NCI-H748 treated with DMSO at 0.1 percent for 48 hours (cell line): Measurements from ENCODE around the gene TRABD2B.

Experiments used
- DNase-seq: peaks from one replicate; lab custom pipeline; 2025; lab: John Stamatoyannopoulos, UW

TRABD2B gene

DNA sequence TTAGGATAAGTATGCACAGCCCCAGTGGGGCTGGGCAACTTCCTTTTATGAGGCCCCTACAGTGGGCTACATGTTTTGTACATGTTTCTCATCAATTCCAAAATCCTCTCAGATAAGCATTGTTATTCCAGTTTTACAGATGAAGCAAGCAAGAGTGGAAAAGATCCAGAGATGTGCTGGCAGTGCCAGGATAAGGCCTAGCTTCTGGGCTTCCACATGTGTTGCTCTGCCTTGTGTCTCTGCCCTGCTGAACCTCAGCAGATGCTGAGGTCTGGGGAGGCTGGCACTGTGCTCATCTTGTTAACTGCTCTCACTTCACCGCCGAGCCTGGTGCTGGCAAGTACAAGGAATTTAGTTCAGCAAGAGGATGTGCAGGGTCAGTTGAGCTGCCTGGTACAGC lies 202.1 kb downstream of the TRABD2B start:
- no peak for DNase-seq

DNA sequence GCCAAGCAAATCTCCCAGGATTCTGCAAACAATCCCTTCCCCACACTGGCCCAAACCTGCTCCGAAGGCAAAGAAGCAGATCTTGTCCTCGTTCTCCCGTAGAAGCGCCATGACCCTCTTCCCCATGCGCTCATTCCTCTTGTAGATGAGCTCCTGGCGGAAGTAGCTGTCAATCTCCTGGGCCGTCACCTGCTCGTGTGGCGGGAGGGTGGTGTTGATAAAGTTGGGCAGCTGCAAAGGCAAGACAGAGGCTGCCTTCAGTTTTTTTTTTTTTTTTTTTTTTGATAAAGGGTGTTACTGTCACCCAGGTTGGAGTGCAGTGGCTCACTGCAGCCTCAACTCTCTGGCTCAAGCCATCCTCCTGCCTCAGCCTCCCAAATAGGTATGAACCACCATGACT lies 202.7 kb downstream of the TRABD2B start:
- DNase-seq = no peak

DNA sequence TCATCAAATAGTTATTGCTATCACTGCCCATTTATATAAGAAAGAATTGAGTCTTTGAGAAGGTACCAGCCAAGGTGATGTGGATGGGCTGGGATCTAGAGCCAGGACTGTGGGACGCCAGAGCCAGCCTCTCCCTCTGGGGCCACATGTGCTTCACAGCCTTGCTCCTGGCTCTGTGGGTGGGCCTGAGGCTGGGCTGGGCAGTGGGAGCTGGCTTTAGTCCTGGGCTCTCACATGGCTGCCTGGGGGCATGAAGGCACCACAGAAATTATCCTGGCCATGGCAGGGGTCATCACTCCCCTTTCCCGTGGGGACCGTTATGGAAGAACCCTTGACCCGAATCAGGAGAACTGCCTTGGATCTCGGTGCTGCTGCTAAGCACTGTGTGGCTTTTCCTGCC lies 203.1 kb downstream of the TRABD2B start:
- no peak for DNase-seq

DNA sequence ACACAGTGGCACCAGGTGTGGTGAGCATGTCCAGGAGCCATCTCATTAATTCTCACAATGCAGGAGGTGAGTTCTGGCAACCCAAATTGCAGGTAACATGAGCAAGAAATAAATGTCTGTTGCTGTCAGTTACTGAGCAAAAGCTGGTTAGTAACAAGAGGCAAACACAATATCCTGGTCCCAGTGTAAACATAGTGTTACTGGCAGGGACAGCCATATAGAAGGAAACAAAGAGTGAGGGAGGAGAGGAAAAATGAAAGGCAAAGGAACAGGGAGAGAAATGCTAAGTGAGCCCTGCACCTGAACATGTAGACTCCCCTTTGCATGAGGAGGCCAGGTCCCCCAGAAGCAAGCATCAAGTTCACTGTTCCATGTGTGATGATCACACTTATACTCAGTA lies 203.6 kb downstream of the TRABD2B start:
- no peak for DNase-seq

DNA sequence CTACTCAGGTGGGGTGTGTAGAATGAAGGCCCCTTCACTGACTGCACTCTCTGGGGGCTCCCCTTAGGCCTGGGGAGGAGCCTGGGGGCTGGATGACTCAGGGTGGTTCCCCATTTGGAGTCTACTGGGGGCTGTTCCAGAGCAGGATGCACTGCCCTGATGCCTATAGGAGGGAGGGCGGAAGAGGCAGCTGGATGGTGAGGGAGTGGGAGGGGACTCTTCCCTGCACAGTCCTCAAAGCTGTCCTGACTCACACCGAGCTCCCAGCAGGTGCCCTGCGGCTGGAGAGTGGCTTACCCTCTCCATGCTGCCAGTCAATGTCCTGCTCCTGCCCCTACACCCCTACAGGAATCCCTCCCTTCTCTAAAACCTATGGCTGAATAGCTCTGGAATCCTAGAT lies 204.4 kb downstream of the TRABD2B start:
- no peak for DNase-seq

DNA sequence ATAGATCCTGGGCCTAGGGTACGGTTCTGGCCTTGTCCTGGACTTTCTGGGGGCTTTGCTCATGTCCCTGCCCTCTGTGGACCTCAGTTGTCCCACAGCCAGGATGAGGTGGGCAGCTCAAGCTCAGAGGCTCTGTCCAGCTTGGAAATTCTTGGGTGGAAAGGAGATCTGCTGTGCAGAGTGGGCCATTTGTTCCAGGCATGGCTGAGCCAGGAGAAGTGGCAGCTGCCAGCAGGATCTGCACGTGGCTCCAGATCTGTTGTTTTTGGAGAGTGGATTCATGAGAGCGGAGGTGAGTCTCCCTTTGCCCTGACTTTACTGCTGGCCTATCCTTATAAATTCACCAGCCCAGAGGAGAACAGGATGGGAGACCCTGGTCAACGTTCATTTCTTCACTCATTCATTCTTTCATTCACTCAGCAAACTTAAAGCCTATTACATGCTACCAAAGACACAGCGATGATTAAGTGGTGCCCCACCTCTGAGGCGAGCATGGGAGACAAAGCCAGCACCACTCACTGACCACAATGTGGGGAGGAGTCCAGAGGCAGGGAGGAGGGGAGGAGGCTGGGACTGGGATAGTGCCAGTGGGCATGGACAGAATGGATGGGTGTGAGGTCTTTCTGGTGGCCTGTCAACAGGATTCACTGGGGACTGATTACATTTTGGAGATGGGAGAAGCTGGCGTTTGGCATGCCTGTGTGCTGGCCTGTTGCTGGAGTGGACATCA lies 205.1 kb downstream of the TRABD2B start:
- DNase-seq = no peak

DNA sequence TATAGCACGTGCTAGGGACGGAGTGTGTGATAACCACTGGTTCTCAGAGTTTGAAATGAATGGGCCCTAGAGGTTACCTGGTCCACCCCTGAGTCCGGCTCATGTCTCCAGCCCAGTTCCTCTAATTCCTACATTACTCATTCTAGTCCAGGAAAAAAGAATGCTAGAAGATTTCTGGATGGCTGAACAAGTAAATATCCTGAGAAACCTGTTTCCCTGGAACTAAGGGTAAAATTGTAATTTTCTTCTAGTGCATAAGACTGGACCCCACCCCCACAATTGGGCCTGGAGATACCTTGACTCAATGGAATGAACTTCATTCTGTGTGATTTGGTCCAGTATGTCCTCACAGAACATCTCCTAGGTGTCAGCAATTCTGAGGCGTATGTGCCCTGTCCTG lies 208.4 kb downstream of the TRABD2B start:
- no peak for DNase-seq

DNA sequence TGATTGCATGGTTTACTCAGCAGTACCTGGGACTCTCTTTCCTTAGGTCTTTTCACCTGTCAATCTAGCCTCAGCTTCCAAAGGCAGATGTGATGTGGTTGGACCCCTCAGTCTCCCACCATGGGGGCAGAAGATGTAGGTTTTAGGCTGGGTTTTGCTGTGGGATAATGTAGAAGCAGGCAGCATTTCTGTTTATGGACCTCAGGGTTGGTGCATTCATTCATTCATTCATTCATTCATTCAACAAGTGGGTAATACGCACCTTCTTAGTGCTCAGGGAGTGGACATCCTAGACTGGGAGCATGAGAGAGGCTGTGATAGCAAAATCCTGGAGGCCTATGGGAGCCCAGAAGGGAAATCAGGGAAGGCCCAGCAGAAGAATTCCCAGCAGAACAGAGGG lies 209.6 kb downstream of the TRABD2B start:
- no peak for DNase-seq

DNA sequence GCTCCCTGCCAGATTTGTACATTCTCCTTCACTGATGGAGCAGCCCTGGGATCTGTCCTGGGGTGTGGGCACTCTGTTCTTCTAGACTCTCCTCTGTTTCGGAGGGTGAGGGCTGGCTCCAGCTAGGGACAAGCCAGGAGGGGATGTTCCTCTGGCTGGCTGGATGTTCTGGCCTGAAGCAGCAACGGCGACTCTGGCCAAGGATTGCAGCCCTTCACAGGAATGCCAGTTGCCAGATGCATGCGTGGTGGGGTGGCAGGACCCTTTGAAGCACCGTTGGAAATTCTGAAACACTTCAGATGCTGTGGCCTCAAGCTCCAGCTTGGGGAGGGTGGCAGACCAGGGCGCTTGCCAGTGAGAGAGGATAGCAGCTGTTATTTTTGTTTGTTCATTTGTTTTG lies 210.9 kb downstream of the TRABD2B start:
- no peak for DNase-seq

DNA sequence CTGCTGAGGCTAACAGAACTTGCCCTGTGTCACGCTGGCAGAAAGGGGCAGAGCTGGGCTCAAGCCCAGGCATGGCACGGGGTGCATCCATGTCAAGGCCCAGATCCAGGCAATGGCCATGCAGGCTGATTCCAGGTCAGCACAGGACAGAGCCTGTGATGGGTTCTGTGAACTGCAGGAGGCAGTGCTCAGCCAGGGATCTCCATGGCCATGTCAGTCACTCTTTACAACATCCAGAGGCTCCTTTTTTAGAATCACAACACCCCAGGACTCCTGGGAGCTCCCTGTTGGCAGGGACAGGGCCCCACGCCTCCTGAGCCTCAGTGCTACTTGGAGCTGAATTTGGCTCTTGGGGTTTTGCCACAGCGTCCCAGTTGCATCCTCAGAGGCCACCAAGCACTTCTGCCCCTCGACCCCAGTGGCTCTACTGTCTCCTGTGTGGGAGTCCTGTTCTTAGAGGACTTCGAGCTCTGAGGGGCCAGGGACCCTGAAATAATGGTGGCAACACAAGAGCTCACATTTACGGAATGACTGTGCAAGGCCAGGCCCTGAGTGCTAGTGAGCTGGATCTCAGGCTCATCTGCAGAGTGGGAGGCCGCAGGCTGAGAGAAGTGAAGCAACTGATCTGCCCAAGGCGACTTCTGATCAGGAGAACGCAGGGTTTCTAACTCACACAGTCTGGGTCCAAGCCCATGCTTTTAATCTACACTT lies 211.5 kb downstream of the TRABD2B start:
- DNase-seq = no peak

DNA sequence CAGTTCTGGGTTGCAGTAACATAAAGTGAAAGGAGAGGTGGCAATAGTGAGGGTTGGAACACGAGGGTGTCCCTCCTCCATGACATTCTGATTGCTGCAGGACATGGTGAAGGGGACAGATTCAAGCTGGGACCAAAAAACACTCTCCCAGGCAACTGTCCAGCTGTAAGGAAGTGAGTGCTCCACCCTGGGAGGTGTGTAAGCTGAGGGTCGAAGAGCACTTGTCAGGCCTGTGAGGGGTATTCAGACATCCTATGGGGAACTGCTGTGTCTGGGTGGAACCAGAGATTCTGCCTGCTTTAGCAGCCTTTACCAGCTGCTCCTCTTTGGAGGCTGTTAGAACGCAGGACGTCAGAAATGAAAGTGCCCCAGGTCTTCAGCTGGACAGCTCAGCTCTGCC lies 212.1 kb downstream of the TRABD2B start:
- no peak for DNase-seq

DNA sequence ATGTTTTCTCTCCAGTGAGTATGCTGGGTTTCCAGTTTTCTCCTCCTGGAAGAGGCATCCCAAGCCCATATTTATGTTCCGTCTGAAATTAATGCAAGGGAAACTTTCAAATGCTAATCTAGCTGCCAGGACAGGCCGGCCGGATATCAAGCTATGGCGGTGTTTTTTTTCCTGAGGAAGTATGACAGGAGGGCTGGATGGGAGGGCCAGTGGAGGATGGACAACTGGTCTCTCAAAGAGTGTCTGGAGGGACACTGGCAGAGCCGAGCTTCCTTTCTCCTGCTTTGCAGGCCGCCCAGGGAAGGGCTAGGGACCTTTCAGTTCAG lies 212.7 kb downstream of the TRABD2B start:
- DNase-seq = no peak

DNA sequence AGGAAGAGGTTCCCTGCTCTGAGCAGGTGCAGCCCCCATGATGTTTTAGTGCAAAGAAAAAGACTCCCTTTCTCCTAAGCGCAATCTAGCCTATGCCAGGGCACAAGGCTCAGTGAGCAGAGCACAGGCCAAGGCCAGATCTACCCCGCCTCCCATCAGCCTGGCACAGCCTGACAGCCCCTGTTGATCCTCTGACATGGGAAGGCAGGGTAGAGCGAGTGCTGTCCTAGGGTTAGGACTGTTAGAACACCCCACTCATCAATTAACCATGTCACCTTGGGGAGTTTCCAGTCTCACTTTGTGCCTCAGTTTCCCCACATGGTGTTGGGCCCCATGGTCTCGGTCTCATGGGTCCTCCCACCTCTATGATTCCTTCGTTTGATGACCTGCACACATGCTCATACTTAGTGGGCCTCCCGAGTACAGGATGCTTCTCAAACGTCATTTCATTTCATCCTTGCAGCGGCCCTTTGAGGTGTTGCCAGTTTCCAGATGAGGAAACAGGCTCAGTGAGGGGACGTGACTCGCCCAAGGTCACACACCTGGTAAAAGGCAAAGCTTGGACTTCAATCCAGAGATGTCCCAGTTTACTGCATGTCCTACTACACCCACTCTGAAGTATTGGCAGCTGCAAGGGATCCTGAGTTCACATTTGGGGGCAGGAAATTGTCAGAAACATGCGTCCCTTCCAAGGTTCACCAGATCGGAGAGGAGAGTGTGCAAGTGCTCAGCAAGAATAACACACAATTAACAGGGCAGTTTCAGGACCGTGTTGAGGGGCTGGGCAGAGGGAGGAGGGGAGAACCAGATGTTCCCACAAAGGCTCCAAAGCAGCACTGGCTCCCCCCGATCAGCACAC lies 213.3 kb downstream of the TRABD2B start:
- DNase-seq = no peak

DNA sequence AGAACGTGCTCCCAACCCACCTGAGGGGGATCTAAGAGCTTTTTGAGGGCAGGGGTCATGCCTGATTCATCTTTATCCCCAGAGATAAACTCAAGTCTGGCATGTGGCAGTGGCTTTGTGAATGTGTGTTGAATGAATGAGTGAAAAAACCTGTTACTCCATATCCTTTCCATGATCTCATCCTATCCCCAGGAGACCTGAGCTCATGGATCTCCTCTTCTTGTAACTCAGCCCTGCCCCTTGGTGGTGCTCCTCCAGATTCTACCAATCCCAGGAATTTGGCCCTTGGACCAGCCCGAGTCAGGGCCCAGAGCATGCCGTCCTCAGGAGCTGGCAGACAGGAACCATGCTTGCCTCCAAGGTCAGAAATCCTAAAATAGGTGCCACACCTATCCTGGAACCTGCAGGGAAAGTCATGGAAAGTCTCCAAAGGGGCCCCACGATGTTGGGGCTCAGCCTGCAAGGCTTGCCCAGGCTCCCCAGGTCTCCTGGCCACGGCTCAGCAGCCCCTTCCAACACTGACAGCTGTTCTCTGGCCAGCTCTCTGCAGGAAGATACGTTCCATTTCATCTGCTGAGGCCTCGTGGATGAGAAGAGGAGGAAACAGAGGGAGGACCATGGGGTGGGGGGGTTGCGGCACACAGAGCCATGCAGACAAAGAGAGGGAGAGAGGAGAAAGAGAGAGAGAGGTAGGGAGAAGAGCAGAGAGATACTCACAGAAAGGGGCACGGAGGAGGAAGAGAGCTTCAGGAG lies 214.6 kb downstream of the TRABD2B start:
- no peak for DNase-seq

DNA sequence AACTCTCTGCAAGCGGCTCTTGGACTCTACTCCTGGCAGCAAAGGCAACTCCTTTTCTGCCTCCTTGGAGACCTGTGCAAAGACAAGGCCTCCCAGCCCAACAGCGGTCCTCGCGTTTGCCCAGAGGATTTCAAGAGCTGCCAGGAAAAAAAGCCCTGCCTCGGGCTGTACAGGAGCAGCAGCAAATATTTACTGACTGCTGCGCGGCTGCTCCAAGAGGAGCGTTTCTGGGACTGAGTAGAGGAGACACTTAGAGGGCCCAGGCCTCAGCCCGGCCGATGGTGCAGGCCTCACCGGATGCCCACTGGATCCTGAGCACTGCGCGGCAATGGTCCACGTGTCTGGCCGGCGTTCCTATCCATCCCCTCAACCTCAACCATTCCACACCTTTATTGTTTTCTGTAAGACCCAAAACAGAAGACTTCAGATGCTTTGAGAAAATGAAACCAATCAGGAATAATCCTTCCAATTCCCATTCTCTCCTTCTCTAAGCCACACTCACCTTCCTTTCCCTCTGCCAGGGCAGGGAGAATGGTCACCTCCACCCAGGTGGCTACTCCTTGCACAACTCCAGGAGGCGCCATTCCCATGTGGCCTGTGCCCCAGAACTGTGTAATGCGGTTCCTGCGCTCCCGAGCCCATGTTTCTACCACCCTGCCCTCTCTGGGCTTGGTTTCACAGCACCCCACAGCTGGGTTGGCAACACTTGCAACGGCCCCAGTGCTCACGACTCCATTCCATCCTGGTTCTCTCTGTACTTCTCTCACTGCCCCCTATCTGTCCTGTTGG lies 215.8 kb downstream of the TRABD2B start:
- no peak for DNase-seq

DNA sequence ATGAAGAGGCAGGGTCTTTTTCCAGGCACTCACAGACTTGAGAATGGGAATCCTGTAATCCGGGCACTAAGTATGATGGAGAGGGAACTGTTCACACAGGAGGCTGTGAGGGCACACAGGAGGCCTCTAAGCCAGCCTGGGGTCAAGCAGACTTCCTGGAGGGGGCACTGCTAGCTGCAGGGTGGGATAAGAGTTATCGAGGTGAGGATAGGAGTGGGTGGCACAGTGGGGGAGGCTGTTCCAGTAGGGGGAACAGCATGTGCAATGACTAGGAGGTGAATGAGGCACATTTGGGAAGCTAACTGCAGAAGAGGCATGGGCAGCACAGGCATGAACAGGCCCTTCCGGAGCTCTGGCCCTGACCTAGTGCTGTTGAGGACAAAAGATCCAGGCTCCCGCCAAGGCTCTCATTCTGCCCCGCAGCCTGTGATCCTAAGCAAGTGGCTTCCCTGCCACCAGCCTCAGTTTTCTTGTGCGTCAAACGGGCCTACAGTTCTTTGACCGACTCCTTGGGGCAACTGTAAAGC lies 216.7 kb downstream of the TRABD2B start:
- no peak for DNase-seq

DNA sequence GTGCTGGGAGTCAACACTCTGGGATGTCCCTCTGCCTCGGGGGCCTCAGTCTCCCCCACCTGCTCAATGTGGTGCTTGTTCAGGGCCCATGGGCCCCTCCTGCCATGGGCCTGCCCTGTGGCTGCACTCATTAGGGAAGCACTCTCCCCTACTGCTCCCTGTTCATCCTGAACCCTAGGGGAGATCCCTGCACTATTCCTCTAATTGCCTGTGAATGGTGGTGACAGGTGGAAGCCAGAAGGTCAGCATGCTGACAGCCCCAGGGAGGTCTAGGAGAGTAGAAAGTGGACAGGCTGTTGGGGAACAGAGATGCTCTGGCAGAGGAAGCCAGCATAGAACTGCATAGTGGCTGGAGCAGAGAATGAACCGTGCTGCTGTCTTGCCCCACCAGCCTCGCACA lies 217.6 kb downstream of the TRABD2B start:
- no peak for DNase-seq

DNA sequence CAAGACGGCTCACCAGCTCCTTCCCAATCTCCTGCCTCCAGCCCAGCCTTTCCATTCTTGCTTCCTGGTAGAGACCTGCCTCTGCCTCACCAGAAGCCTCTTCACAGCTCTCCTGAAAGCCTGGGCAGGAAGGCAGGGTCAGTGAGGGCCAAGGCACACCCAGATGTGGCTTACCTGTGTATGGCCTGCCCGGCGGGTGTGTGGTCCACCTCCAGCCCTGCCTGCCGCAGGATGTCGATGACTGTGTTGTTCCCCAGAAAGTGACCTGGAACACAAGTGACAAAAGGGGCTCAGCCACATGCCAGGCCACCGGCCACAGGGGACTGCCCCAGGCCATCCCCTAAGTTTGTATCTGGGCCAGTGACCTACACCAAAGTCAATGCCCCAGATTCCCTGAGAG lies 218.9 kb downstream of the TRABD2B start:
- no peak for DNase-seq

DNA sequence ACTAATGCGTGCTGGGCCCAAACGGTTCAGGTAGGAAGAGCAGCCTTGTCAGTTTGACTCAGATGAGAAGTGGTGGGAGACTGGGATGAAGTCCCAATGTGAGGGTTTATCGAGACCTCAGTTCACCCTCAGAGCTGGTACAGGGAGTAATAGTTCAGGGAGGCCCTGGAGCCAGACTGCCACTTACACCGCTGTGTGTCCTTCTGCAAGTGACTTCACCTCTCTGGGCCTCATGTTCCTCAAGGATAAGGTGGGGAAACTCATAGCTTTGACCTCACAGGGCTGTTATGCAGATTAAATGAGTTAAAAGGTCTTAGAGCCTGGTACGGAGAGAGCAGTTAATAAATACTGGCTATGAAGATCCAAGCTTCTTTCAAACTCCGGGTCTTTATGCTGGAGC lies 219.9 kb downstream of the TRABD2B start:
- no peak for DNase-seq

DNA sequence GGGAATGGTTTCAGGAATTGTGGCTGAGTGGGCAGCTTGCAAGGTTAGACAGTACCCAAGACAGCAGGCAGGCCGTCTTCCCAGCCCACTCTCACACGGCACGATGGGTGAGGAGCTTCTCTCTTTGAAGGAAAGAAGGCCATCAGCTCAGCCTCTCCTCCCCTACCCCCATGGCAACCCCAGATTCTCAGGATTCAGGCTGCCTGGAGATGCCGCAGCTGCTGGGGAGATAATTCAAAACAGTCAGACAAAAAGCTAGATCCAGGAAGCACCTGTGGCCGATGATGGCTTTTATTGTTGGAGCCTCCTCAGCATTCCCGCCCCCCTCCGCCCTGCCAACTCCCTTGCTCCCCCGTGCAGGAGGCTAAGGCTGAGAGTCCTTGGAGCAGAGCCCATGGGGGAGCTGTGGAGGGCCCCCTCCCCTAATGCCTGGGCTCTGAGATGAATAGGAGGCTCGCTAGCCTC lies 220.5 kb downstream of the TRABD2B start:
- DNase-seq = peak; percentile 48
